GM18870 (cell line): Measurements from ENCODE around the gene NEGR1.
A peak's percentile ranks its signal among the peaks of the same experiment; 100 is the strongest.

Experiments used
- ATAC-seq: cut with Tn5 transposase; IDR thresholded peaks from one replicate; pipeline ENCODE4 v1.9.1; 2021; ENCODE audit warnings: moderate library complexity; ENCODE audit not compliant: unreplicated experiment

Gene NEGR1

DNA sequence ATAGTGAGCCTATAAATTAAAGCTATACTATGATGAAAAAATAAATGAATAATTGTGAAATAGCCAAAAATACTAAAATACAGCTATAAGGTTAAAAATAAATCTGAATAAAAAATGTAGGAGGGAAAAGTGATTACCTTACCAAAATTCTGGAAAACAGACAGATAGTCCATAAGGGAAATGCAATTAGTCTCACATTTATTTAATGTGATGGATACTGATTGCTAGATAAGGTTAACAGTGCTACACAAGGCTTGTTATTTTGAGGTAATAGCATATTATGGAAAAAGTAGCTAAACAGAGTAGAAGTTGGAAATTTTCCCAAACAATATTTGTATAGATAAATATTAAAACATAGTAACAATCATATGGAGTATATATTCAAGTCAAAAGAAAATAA is 413.0 kb downstream of the NEGR1 start:
- ATAC-seq, result no peak

DNA sequence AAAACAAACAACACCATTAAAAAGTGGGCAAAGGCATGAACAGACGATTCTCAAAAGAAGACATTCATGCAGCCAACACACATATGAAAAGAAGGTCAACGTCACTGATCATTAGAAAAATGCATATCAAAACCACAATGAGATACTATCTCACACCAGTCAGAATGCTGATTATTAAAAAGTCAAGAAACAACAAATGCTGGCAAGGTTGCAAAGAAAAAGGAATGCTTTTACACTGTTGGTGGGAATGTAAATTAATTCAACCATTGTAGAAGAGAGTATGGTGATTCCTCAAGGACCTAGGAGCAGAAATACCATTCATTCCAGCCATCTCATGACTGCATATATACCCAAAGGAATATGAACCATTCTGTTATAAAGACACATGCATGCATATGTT is 419.6 kb downstream of the NEGR1 start:
- ATAC-seq, result no peak

DNA sequence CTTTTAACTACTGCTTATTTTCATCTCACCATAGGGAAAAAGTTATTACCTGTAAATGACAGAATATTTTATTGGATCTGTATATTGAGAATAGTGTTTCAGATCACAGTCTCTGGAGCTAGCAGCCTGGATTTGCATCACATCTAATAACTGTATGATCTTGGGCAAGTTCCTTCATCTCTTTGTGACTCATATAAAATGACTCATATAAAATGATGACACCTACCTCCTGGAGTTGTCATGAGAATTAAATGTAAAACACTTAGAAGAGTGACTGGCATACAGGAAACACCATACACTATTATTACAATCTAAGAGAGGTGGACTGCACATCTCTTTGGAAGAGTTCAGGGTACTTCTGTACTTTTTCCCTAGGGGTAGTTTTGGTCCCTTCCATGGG is 421.3 kb downstream of the NEGR1 start:
- no peak for ATAC-seq

DNA sequence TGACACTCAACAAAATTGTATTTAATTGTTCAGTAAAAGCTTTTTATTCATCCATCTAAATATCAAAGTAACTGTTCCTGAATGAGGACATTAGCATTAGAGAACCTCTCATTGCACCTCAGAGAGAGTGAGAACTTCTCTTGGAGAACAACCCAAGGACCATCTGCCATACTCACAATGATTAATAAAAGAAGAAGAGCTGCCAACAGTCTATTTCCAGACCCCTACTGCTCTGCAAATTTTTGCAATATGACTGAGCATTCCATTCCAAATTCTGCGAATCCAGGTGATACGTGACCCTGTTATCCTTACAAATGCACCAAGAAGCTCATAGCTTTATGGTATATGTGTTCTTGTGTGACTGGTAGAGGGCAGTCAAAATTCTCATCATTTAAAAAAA is 422.5 kb downstream of the NEGR1 start:
- no peak for ATAC-seq

DNA sequence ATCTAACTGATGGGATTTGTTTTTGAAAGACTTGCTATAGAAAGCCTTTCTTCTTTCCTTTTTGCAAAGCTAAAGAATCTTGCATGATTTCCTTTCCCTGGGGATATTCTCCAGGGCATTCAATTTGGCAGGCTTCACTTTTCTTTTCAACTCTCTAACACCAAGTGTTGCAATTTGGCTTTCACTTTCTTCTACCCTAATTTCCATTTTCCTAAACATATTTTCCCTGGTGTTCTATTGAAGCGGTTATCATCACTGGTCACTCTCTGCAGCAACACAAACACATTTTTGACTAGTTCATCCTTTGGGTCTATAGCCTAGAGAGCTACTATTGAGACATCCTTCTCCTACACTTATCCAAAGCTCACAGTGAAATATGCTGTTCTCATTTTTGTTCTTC is 424.5 kb downstream of the NEGR1 start:
- ATAC-seq, result no peak

DNA sequence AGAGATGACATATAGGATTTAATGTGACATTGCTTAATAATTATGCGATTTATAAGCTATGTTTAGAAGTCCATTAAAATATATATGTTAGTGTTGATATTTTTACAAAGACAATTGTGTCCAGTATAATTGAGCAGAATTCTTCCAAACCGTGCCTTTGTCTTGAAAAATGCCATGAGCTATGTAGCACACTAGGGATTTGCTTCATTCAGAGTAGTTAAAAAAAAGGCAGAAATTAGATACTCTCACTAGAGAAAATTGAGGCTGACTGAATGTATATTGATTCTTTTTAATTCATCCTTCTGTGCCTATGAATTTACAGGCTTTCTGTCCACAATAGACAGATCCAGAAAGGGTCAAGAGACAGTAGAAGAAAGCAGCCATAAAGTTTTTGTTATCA is 429.0 kb downstream of the NEGR1 start:
- ATAC-seq, result no peak

DNA sequence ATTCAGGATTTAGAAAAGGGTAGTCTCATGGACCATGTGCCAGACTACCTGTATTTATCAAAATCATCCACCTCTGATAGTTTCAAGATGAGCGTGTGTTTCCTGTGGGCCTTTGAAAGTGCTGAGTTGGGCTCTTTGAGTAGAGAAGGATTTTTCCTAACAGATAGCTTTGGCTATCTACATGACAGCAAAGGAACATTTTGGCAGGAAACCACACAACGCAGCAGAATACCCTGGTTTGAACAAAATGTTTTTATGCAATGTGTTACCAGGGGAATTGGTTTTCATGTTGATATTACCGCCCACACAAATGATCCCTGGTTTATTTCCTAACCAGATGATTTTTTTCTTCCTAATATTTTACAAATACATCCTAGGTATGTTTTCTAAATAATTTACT is 431.4 kb downstream of the NEGR1 start:
- no peak for ATAC-seq

DNA sequence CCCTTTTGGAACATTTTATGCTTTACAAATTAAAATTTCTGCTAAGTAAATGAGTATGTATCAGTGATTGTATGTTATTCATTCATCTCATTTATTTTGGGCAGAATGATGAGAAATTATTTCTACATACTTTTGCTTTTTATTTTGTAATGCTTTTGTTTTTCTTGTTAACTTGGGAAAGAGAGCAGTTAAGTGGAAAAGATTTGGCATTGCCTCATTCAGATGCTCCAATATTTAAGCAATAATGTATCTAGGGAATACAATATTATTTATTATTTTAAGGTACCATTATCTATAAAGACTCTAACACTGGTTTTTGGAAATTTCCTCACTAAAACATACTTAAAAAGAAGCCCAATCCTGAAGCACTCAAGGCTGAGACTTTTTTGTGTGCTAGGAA is 431.8 kb downstream of the NEGR1 start:
- no peak for ATAC-seq

DNA sequence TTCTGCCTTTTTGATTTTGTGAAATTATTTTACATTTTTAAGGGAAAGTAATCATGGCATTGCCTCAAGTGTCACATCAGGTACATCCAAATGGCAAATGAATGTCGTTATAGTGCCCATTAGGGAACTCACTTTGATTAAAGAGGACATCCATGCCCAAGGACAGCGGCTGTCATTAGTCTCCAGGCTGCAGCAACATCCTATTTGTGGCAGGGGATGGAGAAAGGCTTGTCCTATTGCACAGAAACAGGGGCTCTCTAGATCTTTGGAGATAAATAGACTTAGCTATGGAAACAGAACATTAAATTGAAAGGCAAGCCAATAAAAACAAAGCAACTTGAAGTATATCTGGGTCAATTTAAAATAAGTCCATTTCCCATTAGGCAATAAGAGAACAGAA is 439.3 kb downstream of the NEGR1 start:
- no peak for ATAC-seq

DNA sequence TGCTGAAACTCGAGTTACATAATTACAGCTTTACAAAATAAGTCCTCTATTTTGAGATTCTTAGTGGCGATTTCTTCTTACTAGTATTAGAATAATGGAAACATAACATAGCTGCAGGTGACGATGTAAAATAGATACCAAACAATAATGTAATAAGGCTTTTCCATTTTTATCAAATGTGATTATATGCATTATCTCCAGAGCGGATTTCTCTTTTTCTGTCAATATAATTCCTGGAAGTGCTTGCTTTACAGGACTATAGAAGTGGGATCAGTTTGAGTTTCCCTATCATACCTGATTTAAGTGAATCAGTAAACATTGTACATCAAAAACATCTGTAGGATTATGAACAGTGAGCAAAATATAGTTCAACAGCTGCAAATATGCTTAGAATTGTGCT is 442.5 kb downstream of the NEGR1 start:
- ATAC-seq, result no peak

DNA sequence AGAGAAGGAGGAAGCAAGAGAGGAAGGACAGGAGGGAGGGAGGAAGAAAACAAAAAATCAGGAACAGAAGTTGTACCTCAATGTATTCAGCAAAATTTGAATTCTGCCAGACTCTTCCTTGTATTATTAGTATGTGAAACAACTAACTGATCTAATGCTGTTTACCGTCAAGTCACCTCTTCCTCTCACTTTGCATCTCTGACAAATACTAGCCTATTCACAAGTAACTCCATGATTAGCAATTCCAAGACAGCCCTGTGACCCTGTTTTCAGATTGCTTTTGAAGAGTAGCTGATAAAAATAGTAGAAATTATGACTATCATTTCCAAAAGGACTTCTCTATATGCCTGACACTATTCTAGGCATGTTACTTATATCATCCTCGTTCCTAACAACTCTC is 445.4 kb downstream of the NEGR1 start:
- ATAC-seq, result no peak

DNA sequence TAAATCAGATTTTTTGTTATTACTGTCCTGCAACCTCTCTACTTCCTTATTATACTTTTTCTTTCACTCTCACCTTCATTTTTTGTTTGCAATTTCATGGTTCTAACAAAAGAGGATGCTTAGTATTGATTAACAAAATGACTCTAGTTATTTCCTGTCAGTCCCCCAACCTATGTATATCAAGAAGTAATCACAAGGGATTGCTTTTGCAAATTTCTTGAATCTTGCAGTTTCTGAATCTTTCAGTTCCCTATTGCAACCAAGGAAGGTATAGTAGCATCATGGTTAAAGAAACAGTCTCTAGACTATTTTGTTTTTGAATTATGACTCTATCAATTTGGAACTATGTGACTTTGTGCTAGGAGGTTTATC is 446.9 kb downstream of the NEGR1 start:
- peak; percentile 90 for ATAC-seq

DNA sequence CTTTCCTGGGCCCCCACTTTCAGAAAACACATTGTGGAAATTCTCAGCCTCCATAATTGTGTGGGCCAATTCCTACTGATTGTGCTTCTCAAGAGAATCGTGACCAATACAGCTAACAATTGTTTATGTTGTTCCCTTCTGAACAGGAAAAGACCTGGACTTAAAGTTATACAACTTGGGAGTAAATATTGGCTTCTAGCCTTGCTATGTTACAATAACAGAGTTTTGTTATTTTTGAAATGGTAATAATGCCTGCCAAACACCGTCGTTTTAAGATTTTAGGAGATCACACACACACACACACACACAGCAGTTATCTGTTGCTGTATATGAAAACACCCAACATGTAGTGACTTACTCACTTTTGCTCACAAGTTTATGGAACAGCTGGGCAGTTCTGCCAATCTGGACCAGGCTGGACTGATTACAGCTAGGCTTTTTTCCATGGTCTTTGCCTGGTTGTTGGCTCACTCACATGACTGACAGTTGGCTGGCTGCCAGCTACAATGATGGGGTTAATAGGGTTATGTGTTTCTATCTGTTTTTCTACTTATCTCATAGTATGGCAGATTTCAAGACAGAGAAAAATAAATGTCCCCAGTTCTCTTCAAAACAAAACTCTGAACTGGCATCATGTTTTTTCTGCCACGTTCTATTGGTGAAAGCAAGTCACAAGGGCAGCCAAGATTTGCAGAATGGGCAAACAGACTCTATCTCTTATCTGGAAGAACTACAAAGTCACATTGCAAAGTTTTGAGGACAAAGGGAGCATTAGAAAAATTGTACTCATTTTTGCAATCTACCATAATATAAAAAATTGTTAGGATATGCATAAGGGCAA is 447.5 kb downstream of the NEGR1 start:
- no peak for ATAC-seq

DNA sequence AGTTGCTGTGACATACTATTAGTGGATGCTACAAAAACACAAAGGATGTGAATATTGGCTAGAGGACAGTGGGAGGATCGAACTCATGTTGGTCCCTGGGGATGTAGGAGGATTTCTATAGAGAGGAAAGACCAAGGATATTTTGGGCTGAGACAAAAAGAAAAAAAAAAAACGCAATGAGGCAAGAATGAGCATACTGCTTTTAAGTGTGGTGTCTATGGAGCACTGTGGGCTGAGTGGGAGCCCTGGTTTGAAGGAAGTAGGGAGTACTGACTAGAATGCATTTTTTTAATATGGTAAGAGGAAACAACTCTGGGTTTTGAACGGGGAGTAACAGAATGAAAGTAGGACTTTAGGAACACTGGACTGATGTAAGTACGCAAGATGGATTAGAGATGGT is 450.7 kb downstream of the NEGR1 start:
- no peak for ATAC-seq

DNA sequence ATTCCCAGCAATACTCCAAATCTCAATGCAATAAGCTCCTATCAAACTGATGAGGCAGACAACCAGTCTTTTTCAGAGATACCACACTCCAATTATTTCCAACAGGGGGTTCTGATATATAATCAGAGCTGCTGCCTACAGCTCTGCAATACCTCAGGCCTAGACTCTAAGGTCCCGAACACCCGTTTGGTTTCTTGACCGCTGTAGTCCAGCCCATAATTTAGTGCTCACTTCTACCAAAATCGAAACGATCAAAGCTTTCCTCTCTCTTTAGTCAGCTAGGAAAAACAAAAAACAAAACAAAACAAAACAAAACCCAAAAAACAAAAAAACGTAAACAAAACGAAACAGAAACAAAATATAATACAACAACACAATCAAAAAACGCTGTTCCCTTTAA is 453.0 kb downstream of the NEGR1 start:
- no peak for ATAC-seq

DNA sequence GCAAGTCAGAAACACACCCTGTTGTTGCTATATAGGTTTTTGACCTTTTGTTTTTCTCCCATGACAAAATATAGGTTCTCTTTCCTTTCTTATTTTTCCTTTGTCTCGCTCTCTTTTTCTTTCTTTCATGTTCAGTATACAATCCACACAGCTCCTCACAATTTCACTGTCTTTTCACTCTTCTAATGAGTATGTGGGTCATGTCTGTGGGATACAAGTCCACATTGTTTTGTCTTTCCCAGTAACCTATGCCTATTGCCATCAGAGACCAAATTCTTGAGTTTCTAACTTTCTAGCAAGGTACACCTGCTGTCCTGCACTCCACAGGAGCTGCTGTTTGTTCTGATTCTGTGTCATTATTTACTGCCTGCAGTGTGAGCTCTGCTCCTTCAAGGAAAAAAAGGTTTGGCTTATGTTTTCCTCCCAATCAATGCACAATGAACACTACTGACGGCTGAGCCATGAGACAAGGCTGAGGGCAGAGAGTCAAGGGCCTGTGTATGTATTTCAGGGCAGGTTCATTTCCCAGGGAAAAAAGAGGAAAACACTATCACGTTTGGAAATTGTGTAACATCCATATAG is 453.8 kb downstream of the NEGR1 start:
- no peak for ATAC-seq

DNA sequence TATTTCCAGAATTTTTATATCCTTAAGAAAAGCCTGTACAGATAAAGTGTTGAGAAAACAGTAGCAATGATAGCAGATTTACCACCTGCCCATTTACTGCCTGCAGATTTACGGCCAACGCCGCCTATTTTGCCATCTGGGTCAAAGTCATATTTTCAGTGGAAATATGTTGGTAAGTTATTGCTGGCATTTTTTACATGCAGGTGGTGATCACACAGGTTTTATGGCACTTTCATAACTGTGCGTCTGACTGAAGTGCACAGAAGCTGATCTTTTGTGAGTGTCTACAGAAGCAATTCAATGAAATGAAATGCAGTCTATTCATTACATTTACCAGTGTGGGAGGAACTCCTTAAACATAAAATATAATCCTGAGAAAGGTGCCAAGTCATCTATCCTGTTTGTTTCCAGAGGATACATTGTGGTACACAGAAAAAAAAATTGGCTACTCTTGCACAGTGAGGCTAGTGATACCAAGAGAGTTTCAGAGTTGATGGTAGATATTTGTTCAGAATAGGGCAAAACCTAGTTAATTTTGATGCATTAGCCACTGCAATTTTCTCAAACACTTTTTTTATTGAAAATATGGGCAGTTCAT is 458.5 kb downstream of the NEGR1 start:
- no peak for ATAC-seq

DNA sequence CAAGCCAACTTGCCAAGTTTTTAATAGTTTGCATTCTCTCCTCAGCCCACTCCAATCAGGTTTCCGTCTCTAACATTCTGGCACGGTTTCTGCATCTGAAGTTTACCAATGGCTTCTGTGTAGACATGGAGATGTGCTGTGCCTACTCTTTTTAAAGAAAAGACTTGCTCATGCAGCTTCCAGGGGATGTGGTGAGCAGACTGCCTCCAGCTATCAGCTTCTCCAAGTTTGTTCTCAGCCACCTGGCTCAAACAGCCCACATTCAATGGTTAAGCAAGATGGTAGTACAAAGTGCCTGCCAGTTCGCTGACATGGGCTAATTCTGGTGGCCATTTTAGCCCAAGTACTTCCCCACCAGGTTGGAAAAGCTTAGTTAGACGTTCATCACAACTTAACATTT is 465.3 kb downstream of the NEGR1 start:
- no peak for ATAC-seq

DNA sequence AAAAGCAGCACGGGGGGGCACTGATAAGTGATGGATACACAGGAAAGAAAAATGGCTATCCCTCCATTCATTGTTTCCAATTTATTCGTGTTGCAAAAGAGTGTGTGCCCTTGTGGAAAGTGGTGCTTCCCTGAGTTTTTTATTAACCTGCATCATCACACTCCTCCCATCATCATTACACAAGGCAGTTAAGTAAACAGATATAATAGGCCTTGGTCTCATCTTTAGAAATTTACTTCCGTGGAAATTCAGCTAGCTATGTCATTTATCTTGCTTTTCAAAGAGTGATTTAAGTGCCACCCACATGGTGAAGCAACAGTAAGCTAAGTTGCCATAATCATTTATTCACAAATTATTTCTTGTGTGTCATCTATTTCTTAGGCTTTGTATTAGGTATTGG is 473.3 kb downstream of the NEGR1 start:
- no peak for ATAC-seq

DNA sequence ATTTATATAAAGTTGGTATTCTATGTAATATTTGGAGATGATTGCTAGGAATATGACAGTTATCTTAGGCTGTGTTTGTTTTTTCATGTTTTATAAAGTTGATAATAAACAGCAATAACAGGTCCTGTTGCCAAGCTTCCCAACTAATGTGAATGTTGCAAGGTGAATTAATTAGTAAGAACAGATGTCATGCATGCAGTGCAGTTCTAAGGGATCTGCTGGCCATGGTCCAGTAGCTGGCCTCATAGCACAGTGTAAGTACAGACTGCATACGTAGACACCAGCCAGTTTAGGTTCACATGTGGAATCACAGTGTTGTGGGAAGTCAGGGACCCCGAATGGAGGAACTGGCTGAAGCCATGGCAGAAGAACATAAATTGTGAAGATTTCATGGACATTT is 478.2 kb downstream of the NEGR1 start:
- no peak for ATAC-seq

DNA sequence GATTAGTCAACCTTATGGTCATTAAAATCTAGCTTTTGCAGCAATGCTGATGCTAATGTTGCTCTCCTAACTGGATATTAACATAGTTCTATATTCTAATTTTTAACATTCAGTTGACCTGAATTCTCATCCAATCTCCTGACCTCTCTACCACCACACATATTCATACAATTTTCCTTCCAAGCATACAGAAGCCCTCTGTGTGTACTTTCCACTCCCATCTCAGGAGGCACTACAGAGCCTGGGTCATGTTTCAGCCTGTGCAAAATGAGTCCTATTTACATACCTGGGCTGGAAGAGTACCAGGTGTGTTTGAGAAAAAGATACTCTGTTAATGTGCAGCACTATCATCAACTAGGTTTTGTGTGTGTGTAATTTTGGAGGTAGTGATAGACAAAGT is 486.3 kb downstream of the NEGR1 start:
- ATAC-seq, result no peak

DNA sequence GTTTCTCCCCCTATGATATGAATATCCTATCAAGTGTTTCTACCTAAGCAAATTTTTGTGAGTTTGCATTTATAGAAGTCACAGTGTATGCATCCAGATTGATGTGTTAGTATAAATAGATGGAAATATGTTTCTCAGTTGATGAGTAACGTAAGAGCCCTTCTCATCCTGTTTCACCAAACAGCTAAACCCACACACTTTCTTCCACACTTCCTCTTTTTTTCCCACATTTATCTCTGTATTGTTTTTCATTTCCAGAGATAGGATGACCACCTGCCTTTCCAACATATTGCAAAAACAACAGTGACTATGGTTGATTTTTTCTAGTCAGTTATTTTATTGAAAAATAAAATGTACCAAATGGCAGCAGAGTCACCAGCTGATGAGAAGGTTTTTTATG is 490.1 kb downstream of the NEGR1 start:
- ATAC-seq, result no peak

DNA sequence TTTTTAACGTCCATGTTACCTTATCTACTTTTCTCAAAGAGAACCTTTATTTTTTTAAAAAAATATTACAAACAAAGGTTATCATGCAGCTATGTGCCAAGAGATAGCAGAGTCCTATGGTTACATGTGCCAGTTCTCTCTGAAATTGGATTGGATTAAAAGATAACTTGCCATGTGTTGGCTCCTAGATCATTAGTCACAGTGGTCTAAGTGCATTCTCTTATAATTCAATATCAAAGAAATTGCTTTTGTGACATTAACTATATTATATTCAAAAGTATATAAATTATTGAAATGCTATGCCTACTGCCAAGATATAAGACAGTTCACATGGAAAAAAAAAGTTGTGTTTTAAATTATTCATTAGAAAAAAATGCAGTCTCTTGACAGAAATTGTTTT is 494.2 kb downstream of the NEGR1 start:
- no peak for ATAC-seq
